ENCODE data around the gene LRRN2. TPM values are rescaled to one million over a fixed set of nuclear protein-coding genes. Genes with fewer than 3 reads are reported as not detected.

Gene LRRN2
- total and polyA plus RNA-seq, 9 donors = 0.23 to 9.7 (median 3.7) TPM

DNA sequence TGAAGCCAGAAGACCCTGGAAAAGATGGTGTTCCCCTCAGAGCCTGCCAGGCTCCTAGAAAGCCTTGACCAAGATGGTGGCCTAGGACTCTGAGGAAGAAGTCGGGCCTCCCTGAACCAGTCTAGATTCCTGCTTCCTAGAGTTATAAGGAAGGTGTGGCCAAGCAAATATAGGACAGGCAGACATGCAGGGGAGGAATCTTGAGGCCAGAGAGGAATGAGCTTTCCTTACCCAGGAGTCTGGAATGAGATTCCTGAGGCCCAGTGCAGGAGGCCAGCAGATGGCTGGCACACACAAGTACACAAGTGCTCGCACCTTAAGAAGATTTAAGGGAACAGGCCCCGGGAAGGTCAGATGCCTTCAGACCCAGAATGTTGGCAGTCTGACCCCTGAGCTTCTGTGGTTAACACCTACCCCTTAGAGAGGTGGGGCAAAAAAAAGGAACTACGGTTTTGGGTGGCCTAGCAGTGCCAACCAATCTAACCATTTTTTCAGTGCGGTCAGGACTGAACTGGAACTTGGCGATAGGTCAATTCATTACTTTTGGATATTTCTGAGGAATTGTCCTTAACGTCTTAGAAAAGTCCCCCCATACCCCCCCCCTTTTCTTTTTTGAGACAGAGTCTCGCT is 96.0 kb downstream of the LRRN2 start:
- 70 to 80% (median 79%) methylated on average over 8 of the region's 8 CpGs for WGBS, 3 donors
- no peaks in the 10 kb centered on the region for H3K27me3 ChIP-seq
- H3K4me3 ChIP-seq = no peak overlapping the region
- intact Hi-C loops (cut with DNase I) = no loop called here
- H3K9me3 ChIP-seq = no peaks in the 10 kb centered on the region
- no peak overlapping the region for H3K27ac ChIP-seq
- H3K36me3 ChIP-seq = no peaks in the 10 kb centered on the region
- H3K4me1 ChIP-seq (ENCODE audit: insufficient read depth) = no peaks in the 10 kb centered on the region
- TF ChIP-seq, protein P1, sequence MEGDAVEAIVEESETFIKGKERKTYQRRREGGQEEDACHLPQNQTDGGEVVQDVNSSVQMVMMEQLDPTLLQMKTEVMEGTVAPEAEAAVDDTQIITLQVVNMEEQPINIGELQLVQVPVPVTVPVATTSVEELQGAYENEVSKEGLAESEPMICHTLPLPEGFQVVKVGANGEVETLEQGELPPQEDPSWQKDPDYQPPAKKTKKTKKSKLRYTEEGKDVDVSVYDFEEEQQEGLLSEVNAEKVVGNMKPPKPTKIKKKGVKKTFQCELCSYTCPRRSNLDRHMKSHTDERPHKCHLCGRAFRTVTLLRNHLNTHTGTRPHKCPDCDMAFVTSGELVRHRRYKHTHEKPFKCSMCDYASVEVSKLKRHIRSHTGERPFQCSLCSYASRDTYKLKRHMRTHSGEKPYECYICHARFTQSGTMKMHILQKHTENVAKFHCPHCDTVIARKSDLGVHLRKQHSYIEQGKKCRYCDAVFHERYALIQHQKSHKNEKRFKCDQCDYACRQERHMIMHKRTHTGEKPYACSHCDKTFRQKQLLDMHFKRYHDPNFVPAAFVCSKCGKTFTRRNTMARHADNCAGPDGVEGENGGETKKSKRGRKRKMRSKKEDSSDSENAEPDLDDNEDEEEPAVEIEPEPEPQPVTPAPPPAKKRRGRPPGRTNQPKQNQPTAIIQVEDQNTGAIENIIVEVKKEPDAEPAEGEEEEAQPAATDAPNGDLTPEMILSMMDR (IDR thresholded peaks at IDR 0.05) = no peak
- TF ChIP-seq EP300 (IDR thresholded peaks at IDR 0.05) (no peak), POLR2A (IDR thresholded peaks at IDR 0.05) (no peak)
- DNase-seq = no peak

DNA sequence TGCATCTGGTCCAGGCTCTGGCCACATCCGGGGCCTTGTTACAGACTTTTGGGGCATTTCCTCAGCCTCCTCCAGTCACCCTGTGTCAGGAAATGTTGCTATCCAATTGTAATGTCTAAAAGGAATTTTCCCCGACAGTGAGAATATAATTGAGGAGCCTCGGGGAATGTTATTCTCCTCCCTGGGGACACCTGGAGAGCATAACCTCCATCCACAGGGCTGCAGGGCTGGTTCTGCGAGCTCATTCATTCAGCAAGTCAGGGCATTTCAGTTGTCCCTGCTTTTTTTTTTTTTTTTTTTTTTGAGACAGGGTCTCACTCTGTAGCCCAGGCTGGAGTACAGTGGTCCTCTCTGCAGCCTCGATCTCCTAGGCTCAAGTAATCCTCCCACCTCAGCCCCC is 96.7 kb downstream of the LRRN2 start:
- no peaks in the 10 kb centered on the region for H3K36me3 ChIP-seq

DNA sequence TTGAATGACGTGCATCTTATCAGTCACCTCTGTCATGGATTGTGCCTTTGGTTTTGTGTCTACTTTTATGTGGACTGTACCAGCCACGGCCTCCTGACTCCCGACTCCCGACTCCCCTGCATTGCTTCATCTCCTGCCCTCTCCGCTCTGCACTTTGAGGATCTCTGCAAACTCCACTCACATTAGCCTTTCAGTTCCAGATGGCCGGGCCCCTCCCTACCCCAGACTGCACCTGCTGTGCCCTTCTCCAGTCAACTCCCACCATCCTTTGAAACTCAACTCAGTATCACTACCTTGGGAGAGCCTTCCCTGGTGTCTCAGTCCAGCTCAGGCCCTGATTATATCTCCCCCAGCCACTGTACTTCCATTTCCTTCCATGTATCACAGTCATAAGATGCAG is 97.9 kb downstream of the LRRN2 start:
- no peaks in the 10 kb centered on the region for H3K4me1 ChIP-seq (ENCODE audit: insufficient read depth)
- DNase-seq = no peak
- intact Hi-C loops (cut with DNase I) = no loop called here
- H3K27me3 ChIP-seq = no peaks in the 10 kb centered on the region
- no peaks in the 10 kb centered on the region for H3K36me3 ChIP-seq
- TF ChIP-seq POLR2A (IDR thresholded peaks at IDR 0.05) (no peak), EP300 (IDR thresholded peaks at IDR 0.05) (no peak)
- TF ChIP-seq, protein P1 (IDR thresholded peaks at IDR 0.05) = no peak
- no peak overlapping the region for H3K4me3 ChIP-seq
- H3K9me3 ChIP-seq = no peaks in the 10 kb centered on the region
- H3K27ac ChIP-seq = no peak overlapping the region
- WGBS, 3 donors = 77 to 84% (median 81%) methylated on average over 6 of the region's 6 CpGs

More for the DNA sequence above, 96.7 kb downstream of the LRRN2 start:
- H3K27me3 ChIP-seq = no peaks in the 10 kb centered on the region
- no peak overlapping the region for H3K4me3 ChIP-seq
- no peak for TF ChIP-seq EP300 (IDR thresholded peaks at IDR 0.05)
- TF ChIP-seq POLR2A (IDR thresholded peaks at IDR 0.05) = no peak
- TF ChIP-seq, protein P1 (IDR thresholded peaks at IDR 0.05) = no peak
- no peak for DNase-seq
- H3K9me3 ChIP-seq = no peaks in the 10 kb centered on the region
- intact Hi-C loops (cut with DNase I) = no loop called here
- 74 to 85% (median 85%) methylated on average over 5 of the region's 5 CpGs for WGBS, 3 donors
- no peak overlapping the region for H3K27ac ChIP-seq
- no peaks in the 10 kb centered on the region for H3K4me1 ChIP-seq (ENCODE audit: insufficient read depth)

DNA sequence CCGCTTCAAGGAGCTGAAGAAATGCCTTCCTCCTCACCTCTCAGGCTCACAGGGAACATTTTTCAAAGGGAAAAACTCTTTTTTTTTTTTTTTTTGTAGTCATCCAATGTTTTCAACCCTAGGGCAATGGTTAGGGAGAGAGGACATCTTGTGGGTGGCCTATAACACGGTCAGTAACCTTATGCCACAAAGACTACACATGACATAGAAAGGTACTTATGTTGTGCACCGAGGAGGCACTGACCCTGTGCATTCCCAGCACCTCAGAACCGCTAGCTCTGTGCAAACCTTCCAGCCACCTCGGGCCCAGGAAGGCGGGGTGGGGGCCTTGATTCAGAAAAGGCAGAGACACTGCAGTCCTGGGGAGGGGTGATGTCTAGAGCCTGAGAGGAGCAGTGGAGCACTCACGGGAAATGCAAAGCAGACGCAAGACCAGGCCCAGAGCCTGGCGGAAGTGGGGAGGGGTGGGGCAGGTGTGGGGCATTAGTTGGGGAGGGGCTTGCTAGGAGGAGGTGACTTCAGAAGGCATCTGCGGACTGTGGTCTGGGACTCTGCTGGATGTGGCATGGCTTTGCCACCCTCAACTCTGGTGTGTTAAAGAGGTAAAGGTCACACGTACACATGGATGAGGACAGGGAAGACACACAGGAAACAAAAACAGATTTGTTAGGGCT is 100.7 kb downstream of the LRRN2 start:
- intact Hi-C loops (cut with DNase I) = no loop called here
- Histone ChIP-seq H3K36me3 (no peaks in the 10 kb centered on the region), H3K4me1 (ENCODE audit: insufficient read depth) (no peaks in the 10 kb centered on the region), H3K27ac (no peak overlapping the region), H3K9me3 (no peaks in the 10 kb centered on the region), H3K27me3 (no peaks in the 10 kb centered on the region), H3K4me3 (no peak overlapping the region)
- DNase-seq = no peak
- WGBS, 3 donors = 82 to 88% (median 86%) methylated on average over 11 of the region's 11 CpGs
- no peak for TF ChIP-seq POLR2A (IDR thresholded peaks at IDR 0.05)
